Measurements from ENCODE around the gene ARHGAP24. TPM values are rescaled to one million over a fixed set of nuclear protein-coding genes. Genes with fewer than 3 reads are reported as not detected.
"Not testable (repeated sequence)": the region's sequence is repeated elsewhere in the genome, so short reads cannot be mapped to it uniquely, and the experiment has no call there.

The ARHGAP24 gene
- total RNA-seq, 1 experiment from 2014 or later = 65.1 TPM

GRCh38 chr4:85837439-85837733 lies 362.4 kb downstream of the ARHGAP24 start:
- Histone ChIP-seq H3K4me1 (ENCODE audit: low read length) (no peaks in the 10 kb centered on the region), H4K20me1 (ENCODE audit: insufficient read depth, low read depth, low read length) (no peaks in the 10 kb centered on the region), H3K27ac (ENCODE audit: low read length) (no peak overlapping the region), H3K27me3 (ENCODE audit: low read length) (no peaks in the 10 kb centered on the region), H3K9me2 (replicated peaks; ENCODE audit: insufficient read depth, low read length) (no peaks in the 10 kb centered on the region), H3K4me2 (ENCODE audit: low read depth, low read length, poor library complexity, severe bottlenecking) (no peak overlapping the region), H2AFZ (ENCODE audit: low read length) (no peak overlapping the region), H3K79me2 (ENCODE audit: low read length) (peaks cover 17% of the 10 kb centered on the region; the same call in 1 of the 2 replicates), H3K9ac (ENCODE audit: low read length) (no peak overlapping the region), H3K4me3 (ENCODE audit: low read length) (no peak overlapping the region), H3K36me3 (ENCODE audit: insufficient read depth, low read length) (no peaks in the 10 kb centered on the region), H3K9me3 (ENCODE audit: low read length) (no peaks in the 10 kb centered on the region)
- DNase-seq = no peak

- not testable (repeated sequence) for H3K9ac ChIP-seq (ENCODE audit: low read length); H3K9me2 ChIP-seq (replicated peaks; ENCODE audit: insufficient read depth, low read length); H3K9me3 ChIP-seq (ENCODE audit: low read length); H2AFZ ChIP-seq (ENCODE audit: low read length); H3K4me2 ChIP-seq (ENCODE audit: low read depth, low read length, poor library complexity, severe bottlenecking); H3K36me3 ChIP-seq (ENCODE audit: insufficient read depth, low read length); H3K4me1 ChIP-seq (ENCODE audit: low read length); H3K27ac ChIP-seq (ENCODE audit: low read length); H4K20me1 ChIP-seq (ENCODE audit: insufficient read depth, low read depth, low read length); DNase-seq; H3K4me3 ChIP-seq (ENCODE audit: low read length); H3K27me3 ChIP-seq (ENCODE audit: low read length)
- H3K79me2 ChIP-seq (ENCODE audit: low read length) = peaks cover 16% of the 10 kb centered on the region; the same call in 1 of the 2 replicates
Observed at GRCh38 chr4:85839981-85840451, 365.1 kb downstream of the ARHGAP24 start.

GRCh38 chr4:85842540-85842939 lies 367.6 kb downstream of the ARHGAP24 start:
- H3K9me2 ChIP-seq (replicated peaks; ENCODE audit: insufficient read depth, low read length) = no peaks in the 10 kb centered on the region

GRCh38 chr4:85853740-85854139 lies 378.8 kb downstream of the ARHGAP24 start:
- H3K27me3 ChIP-seq (ENCODE audit: low read length); H3K9me2 ChIP-seq (replicated peaks; ENCODE audit: insufficient read depth, low read length); DNase-seq; H3K4me3 ChIP-seq (ENCODE audit: low read length); H3K9me3 ChIP-seq (ENCODE audit: low read length); H3K4me2 ChIP-seq (ENCODE audit: low read depth, low read length, poor library complexity, severe bottlenecking); H3K27ac ChIP-seq (ENCODE audit: low read length); H3K36me3 ChIP-seq (ENCODE audit: insufficient read depth, low read length); H3K9ac ChIP-seq (ENCODE audit: low read length); H3K4me1 ChIP-seq (ENCODE audit: low read length); H2AFZ ChIP-seq (ENCODE audit: low read length); H3K79me2 ChIP-seq (ENCODE audit: low read length); H4K20me1 ChIP-seq (ENCODE audit: insufficient read depth, low read depth, low read length): not testable (repeated sequence)

More at GRCh38 chr4:85842540-85842939, 367.6 kb downstream of the ARHGAP24 start:
- no peak overlapping the region for H3K27ac ChIP-seq (ENCODE audit: low read length)
- peaks cover 13% of the 10 kb centered on the region; the same call in 1 of the 2 replicates for H3K79me2 ChIP-seq (ENCODE audit: low read length)
- H4K20me1 ChIP-seq (ENCODE audit: insufficient read depth, low read depth, low read length) = no peaks in the 10 kb centered on the region
- H3K9me3 ChIP-seq (ENCODE audit: low read length) = no peaks in the 10 kb centered on the region
- H3K4me3 ChIP-seq (ENCODE audit: low read length) = no peak overlapping the region
- no peak overlapping the region for H3K4me2 ChIP-seq (ENCODE audit: low read depth, low read length, poor library complexity, severe bottlenecking)
- no peak overlapping the region for H3K9ac ChIP-seq (ENCODE audit: low read length)
- no peaks in the 10 kb centered on the region for H3K27me3 ChIP-seq (ENCODE audit: low read length)
- DNase-seq = no peak
- no peaks in the 10 kb centered on the region for H3K4me1 ChIP-seq (ENCODE audit: low read length)
- no peak overlapping the region for H2AFZ ChIP-seq (ENCODE audit: low read length)
- no peaks in the 10 kb centered on the region for H3K36me3 ChIP-seq (ENCODE audit: insufficient read depth, low read length)

- Histone ChIP-seq H3K79me2 (ENCODE audit: low read length) (peaks cover 4% of the 10 kb centered on the region; the same call in 1 of the 2 replicates), H3K36me3 (ENCODE audit: insufficient read depth, low read length) (no peaks in the 10 kb centered on the region), H3K27me3 (ENCODE audit: low read length) (no peaks in the 10 kb centered on the region), H3K27ac (ENCODE audit: low read length) (no peak overlapping the region), H3K4me1 (ENCODE audit: low read length) (no peaks in the 10 kb centered on the region), H3K4me2 (ENCODE audit: low read depth, low read length, poor library complexity, severe bottlenecking) (no peak overlapping the region), H4K20me1 (ENCODE audit: insufficient read depth, low read depth, low read length) (no peaks in the 10 kb centered on the region), H3K9ac (ENCODE audit: low read length) (no peak overlapping the region), H3K9me2 (replicated peaks; ENCODE audit: insufficient read depth, low read length) (no peaks in the 10 kb centered on the region), H3K9me3 (ENCODE audit: low read length) (no peaks in the 10 kb centered on the region), H3K4me3 (ENCODE audit: low read length) (no peak overlapping the region), H2AFZ (ENCODE audit: low read length) (no peak overlapping the region)
- DNase-seq = no peak
Observed at GRCh38 chr4:85854546-85854945, 379.6 kb downstream of the ARHGAP24 start.

GRCh38 chr4:85860066-85860740 lies 385.3 kb downstream of the ARHGAP24 start:
- no peak overlapping the region for H3K27ac ChIP-seq (ENCODE audit: low read length)
- H3K36me3 ChIP-seq (ENCODE audit: insufficient read depth, low read length) = no peaks in the 10 kb centered on the region
- no peak for DNase-seq
- H3K27me3 ChIP-seq (ENCODE audit: low read length) = no peaks in the 10 kb centered on the region
- no peaks in the 10 kb centered on the region for H3K9me2 ChIP-seq (replicated peaks; ENCODE audit: insufficient read depth, low read length)
- no peak overlapping the region for H3K9ac ChIP-seq (ENCODE audit: low read length)
- no peaks in the 10 kb centered on the region for H4K20me1 ChIP-seq (ENCODE audit: insufficient read depth, low read depth, low read length)
- H3K79me2 ChIP-seq (ENCODE audit: low read length) = peaks cover 4% of the 10 kb centered on the region; the same call in 1 of the 2 replicates
- H2AFZ ChIP-seq (ENCODE audit: low read length) = no peak overlapping the region
- H3K4me2 ChIP-seq (ENCODE audit: low read depth, low read length, poor library complexity, severe bottlenecking) = no peak overlapping the region
- no peaks in the 10 kb centered on the region for H3K9me3 ChIP-seq (ENCODE audit: low read length)
- H3K4me1 ChIP-seq (ENCODE audit: low read length) = peaks cover 5% of the 10 kb centered on the region; the same call in 1 of the 2 replicates
- no peak overlapping the region for H3K4me3 ChIP-seq (ENCODE audit: low read length)

GRCh38 chr4:85861064-85861765 lies 386.3 kb downstream of the ARHGAP24 start:
- Histone ChIP-seq H3K4me1 (ENCODE audit: low read length) (peaks cover 5% of the 10 kb centered on the region; the same call in 1 of the 2 replicates), H3K9me2 (replicated peaks; ENCODE audit: insufficient read depth, low read length) (no peaks in the 10 kb centered on the region), H2AFZ (ENCODE audit: low read length) (no peak overlapping the region), H3K4me3 (ENCODE audit: low read length) (no peak overlapping the region), H3K36me3 (ENCODE audit: insufficient read depth, low read length) (no peaks in the 10 kb centered on the region), H3K4me2 (ENCODE audit: low read depth, low read length, poor library complexity, severe bottlenecking) (no peak overlapping the region), H3K9me3 (ENCODE audit: low read length) (no peaks in the 10 kb centered on the region), H3K9ac (ENCODE audit: low read length) (no peak overlapping the region), H3K27me3 (ENCODE audit: low read length) (no peaks in the 10 kb centered on the region), H4K20me1 (ENCODE audit: insufficient read depth, low read depth, low read length) (no peaks in the 10 kb centered on the region), H3K27ac (ENCODE audit: low read length) (no peak overlapping the region), H3K79me2 (ENCODE audit: low read length) (peaks cover 7% of the 10 kb centered on the region; the same call in 1 of the 2 replicates)
- no peak for DNase-seq

- Histone ChIP-seq H3K79me2 (ENCODE audit: low read length) (0 out of 2 replicates have a peak, but pooled peaks cover 3% of the 10 kb centered on the region), H4K20me1 (ENCODE audit: insufficient read depth, low read depth, low read length) (no peaks in the 10 kb centered on the region)
Observed at GRCh38 chr4:85862896-85863295, 387.9 kb downstream of the ARHGAP24 start.

More at GRCh38 chr4:85862896-85863295, 387.9 kb downstream of the ARHGAP24 start:
- no peaks in the 10 kb centered on the region for H3K9me3 ChIP-seq (ENCODE audit: low read length)
- no peaks in the 10 kb centered on the region for H3K27me3 ChIP-seq (ENCODE audit: low read length)
- H3K4me3 ChIP-seq (ENCODE audit: low read length) = no peak overlapping the region
- no peaks in the 10 kb centered on the region for H3K36me3 ChIP-seq (ENCODE audit: insufficient read depth, low read length)
- no peak overlapping the region for H3K27ac ChIP-seq (ENCODE audit: low read length)
- H3K4me1 ChIP-seq (ENCODE audit: low read length) = peaks cover 8% of the 10 kb centered on the region
- DNase-seq = no peak
- no peaks in the 10 kb centered on the region for H3K9me2 ChIP-seq (replicated peaks; ENCODE audit: insufficient read depth, low read length)
- H3K4me2 ChIP-seq (ENCODE audit: low read depth, low read length, poor library complexity, severe bottlenecking) = no peak overlapping the region
- H2AFZ ChIP-seq (ENCODE audit: low read length) = no peak overlapping the region
- H3K9ac ChIP-seq (ENCODE audit: low read length) = no peak overlapping the region

Data from Karpas-422 (cell line).